Aorta (tissue), 5 donors: Measurements from ENCODE around the gene NUP153. TPM values are rescaled to one million over a fixed set of nuclear protein-coding genes. Genes with fewer than 3 reads are reported as not detected.
A peak's percentile ranks its signal among the peaks of the same experiment; 100 is the strongest.
"Not testable (repeated sequence)": the region's sequence is repeated elsewhere in the genome, so short reads cannot be mapped to it uniquely, and the experiment has no call there.

Experiments used
- ATAC-seq: fragments of 200-7000 bp; cut with Tn5 transposase; one replicate; pipeline ENCODE4 v1.9.1; 2022; ENCODE audit warnings: moderate library complexity; ENCODE audit not compliant: low FRiP score
- DNase-seq, 2 donors: peaks; one replicate each; pipeline ENCODE4 v3.0.0-alpha.2; 2020
- H3K27ac ChIP-seq, 2 donors: one replicate each; pipeline ENCODE4 v1.5.1; 2013; ENCODE audit warnings: low read length in 2 of 2, mild to moderate bottlenecking in 2 of 2, moderate library complexity in 2 of 2, control low read depth in 1 of 2, inconsistent platforms in 1 of 2, low read depth in 1 of 2
- H3K27me3 ChIP-seq, 2 donors: one replicate each; pipeline ENCODE4 v1.6.1; 2013; ENCODE audit warnings: control low read depth in 1 of 2, low read length in 1 of 2, mild to moderate bottlenecking in 1 of 2, moderate library complexity in 1 of 2; ENCODE audit not compliant: insufficient read depth in 2 of 2, control insufficient read depth in 1 of 2
- H3K36me3 ChIP-seq, 2 donors: one replicate each; pipeline ENCODE4 v1.6.1; 2013; ENCODE audit warnings: control low read depth in 1 of 2, low read length in 1 of 2, mild to moderate bottlenecking in 1 of 2; ENCODE audit not compliant: insufficient read depth in 2 of 2, control insufficient read depth in 1 of 2
- H3K4me1 ChIP-seq, 2 donors: one replicate each; pipeline ENCODE4 v1.6.1; 2013; ENCODE audit warnings: low read length in 2 of 2, control low read depth in 1 of 2, mild to moderate bottlenecking in 1 of 2, moderate library complexity in 1 of 2; ENCODE audit not compliant: insufficient read depth in 2 of 2, control insufficient read depth in 1 of 2
- H3K4me3 ChIP-seq, 2 donors: one replicate each; pipeline ENCODE4 v1.5.1; 2013; ENCODE audit warnings: low read length in 2 of 2, control low read depth in 1 of 2, mild to moderate bottlenecking in 1 of 2
- H3K9me3 ChIP-seq: one replicate; pipeline ENCODE4 v1.6.1; 2013; ENCODE audit warnings: mild to moderate bottlenecking, low read length; ENCODE audit not compliant: control insufficient read depth
- WGBS, 2 donors: extraction: QIAGEN DNeasy Blood & Tissue Kit; methylation state at CpG; one replicate each; pipeline ENCODE4 v1.1.7; 2013; 5-methylcytosine and 5-hydroxymethylcytosine counted together
- intact Hi-C, 2 donors: fragments of 100-400 bp; cut with DNase I; formaldehyde crosslinking; loops; one replicate each; pipeline versions ENCODE4 v1.14.2 to v1.15.0; 2022
- long read RNA-seq, 2 donors: library from polyadenylated mRNA; unstranded; transcript quantifications; one replicate each; pipeline ENCODE4 v2.0.0, GENCODE V29; 2020 to 2021
- polyA plus RNA-seq, 2 donors: library from polyadenylated mRNA; stranded (reverse); fragments of 200-250 nt; gene quantifications; one replicate each; pipeline ENCODE4 v1.2.3, GENCODE V29; 2013
- total RNA-seq, 2 donors: library from RNA; stranded (reverse); fragmentation: NEBNext Ultra II Directional; extraction: Animal tissue kit (Norgen Biotek cat#: 25700); gene quantifications; one replicate each; pipeline ENCODE4 v1.2.1, GENCODE V29; 2021
- donor health status: healthy with polysubstance abuse.
- donor health status: Bipolar disorder and iron deficiency.
- donor health status: DM: no; HTN: no; CAD: no.
- donor health status: DM: no; HTN: no; CAD: no.
- donor health status: DM: yes; HTN: yes; CAD: no.

NUP153 gene
- total RNA-seq (10 to 100 TPM; 34.4 to 42.0 TPM), polyA plus RNA-seq (1 to 10 TPM; 6.4 to 9.0 TPM)
- long read RNA-seq, donor 1, partial matches to known transcripts = 8 of 10 reads
- long read RNA-seq, donor 1, other reads (novel, unspliced or antisense) = 2 of 10 reads
- long read RNA-seq, donor 2, full-length matches to known transcripts = 2 of 11 reads
- long read RNA-seq, donor 2, partial matches to known transcripts = 7 of 11 reads
- long read RNA-seq, donor 2, other reads (novel, unspliced or antisense) = 2 of 11 reads

DNA sequence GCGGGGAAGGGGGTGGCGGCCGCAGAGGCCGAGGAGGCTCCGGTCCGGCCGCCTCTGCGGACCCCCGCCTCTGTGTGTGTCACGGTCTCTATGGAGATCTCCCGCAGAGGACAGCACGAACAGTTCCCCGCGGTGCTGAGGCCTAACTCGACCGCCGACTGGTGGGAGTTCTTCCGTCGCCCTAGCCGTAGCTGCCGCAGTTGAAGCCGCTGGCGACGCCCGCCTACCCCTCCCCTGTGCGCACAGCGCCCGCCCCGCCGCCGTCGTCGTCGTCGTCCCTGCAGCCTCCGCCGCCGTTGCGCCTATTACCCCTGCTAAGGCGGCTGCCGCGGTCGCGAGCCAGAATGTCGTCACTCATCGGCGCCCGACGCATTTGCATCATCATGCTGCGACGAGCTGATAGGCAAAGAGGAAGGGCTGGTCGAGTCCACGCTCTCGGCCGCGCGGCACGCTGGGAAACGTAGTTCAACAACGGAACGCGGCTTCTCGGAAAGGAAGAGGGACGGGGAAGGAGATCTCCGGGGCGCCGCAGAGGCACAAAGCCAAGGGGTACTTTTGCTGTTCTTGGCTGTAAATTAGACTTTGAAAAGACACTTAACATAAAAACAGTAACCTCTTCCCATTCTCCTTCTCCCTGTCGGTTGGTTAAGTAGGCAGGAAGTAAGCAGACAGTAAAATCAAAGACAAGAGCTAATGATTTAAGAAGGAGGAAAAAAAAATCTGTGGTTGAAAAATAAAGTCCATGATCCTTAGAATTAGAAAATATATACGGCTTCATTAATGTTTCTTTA is at the start of gene NUP153:
Gene NUP153 (minus strand): TSS at position 346 of the 791 bp plus-strand sequence. CDS start 538 bp downstream, outside the sequence.
- H3K4me3 ChIP-seq = peak within 1 kb of the TSS; percentile 77 to 78
- no peaks in the 10 kb centered on the region for H3K4me1 ChIP-seq
- WGBS, 2 donors = 0 to 1% methylated on average over 60 to 69 of the region's 69 CpGs
- intact Hi-C loops = loop anchor here in 1 of 2 donors (1.0 kb wide), 1 partner anchor 106 kb away; the partner anchor contains the start of gene FAM8A1
- no peaks in the 10 kb centered on the region for H3K36me3 ChIP-seq
- ATAC-seq (peak; percentile 94), DNase-seq (peak; percentile 99 to 100)
- H3K9me3 ChIP-seq = no peaks in the 10 kb centered on the region
- H3K27me3 ChIP-seq = no peaks in the 10 kb centered on the region
- H3K27ac ChIP-seq = peak within 1 kb of the TSS; percentile 84 to 87

- no peak overlapping the region for H3K27ac ChIP-seq
- H3K9me3 ChIP-seq = no peaks in the 10 kb centered on the region
- no peaks in the 10 kb centered on the region for H3K27me3 ChIP-seq
- WGBS, 2 donors = 75 to 78% methylated on average over 3 of the region's 3 CpGs
- peaks cover 0 to 1% of the 10 kb centered on the region in 2 donors for H3K36me3 ChIP-seq
- no peaks in the 10 kb centered on the region for H3K4me1 ChIP-seq
- ATAC-seq = no peak
- DNase-seq = no peak
- intact Hi-C loops = no loop called here
- H3K4me3 ChIP-seq = no peak overlapping the region
Measured at GRCh38 chr6:17754254-17754653, 47.5 kb upstream of the NUP153 start.

GRCh38 chr6:17745324-17745723 is 38.6 kb upstream of the NUP153 start:
- ATAC-seq, H3K4me1 ChIP-seq, H3K4me3 ChIP-seq, H3K36me3 ChIP-seq, H3K27ac ChIP-seq, H3K9me3 ChIP-seq, DNase-seq, intact Hi-C loops, H3K27me3 ChIP-seq: not testable (repeated sequence)
- WGBS, 2 donors = 96 to 97% methylated on average over 35 of the region's 35 CpGs

- intact Hi-C loops, H3K4me3 ChIP-seq, H3K27ac ChIP-seq, DNase-seq, H3K4me1 ChIP-seq, H3K36me3 ChIP-seq, H3K27me3 ChIP-seq, ATAC-seq, H3K9me3 ChIP-seq: not testable (repeated sequence)
- WGBS, 2 donors = 90% methylated on average over 12 to 13 of the region's 13 CpGs
Measured at GRCh38 chr6:17744757-17745308, 38.1 kb upstream of the NUP153 start.

DNA sequence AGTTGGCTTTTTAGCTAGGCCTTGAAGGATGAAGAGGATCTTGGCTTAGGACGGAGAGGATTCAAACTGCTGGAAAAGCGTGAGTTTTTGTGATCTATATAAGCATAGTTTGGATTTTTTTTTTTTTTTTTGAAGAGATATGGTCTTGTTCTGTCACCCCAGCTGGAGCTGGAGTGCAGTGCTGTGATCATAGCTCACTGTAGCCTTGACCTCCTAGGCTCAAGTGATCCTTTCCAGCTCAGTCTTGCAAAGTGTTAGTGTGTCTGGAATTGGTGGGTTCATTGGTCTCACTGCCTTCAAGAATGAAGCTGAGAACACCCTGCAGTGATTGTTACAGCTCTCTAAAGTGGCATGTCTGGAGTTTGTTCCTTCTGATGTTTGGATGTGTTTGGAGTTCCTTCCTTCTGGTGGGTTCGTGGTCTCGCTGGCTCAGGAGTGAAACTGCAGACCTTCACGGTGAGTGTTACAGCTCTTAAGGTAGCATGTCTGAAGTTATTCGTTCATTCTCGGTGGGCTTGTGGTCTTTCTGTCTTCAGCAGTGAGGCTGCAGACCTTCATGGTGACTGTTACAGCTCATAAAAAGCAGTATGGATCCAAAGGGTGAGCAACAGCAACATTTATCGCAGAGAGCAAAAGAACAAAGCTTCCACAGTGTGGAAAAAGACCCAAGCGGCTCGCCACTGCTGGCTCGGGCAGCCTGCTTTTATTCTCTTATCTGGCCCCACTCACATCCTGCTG is 37.5 kb upstream of the NUP153 start:
- no peaks in the 10 kb centered on the region for H3K27me3 ChIP-seq
- intact Hi-C loops = no loop called here
- no peaks in the 10 kb centered on the region for H3K36me3 ChIP-seq
- no peak for DNase-seq
- WGBS, 2 donors = 56 to 57% methylated on average over 11 of the region's 11 CpGs
- H3K4me1 ChIP-seq = no peaks in the 10 kb centered on the region
- no peaks in the 10 kb centered on the region for H3K9me3 ChIP-seq
- no peak overlapping the region for H3K4me3 ChIP-seq
- ATAC-seq = no peak
- H3K27ac ChIP-seq = no peak overlapping the region

DNA sequence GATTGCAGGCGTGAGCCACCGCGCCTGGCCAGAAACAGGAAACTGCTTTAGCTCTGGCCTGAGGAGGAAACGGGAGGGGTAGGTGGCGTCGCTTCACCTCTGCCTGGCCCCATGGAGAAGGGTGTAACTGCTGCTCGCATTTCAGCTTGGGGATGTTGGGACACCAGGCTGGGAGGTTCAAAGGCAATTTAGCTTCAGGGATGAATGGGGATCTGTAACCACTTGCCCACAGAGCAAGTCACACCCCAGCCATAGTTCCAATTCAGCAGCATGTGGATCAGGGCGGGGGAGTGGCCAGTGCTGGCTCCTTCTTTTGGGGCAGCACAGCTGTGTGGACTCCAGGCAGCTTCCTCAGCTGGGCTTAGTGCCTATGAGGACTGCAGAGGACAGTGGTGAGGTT is 34.8 kb upstream of the NUP153 start:
- ATAC-seq (no peak), DNase-seq (no peak)
- H3K36me3 ChIP-seq = no peaks in the 10 kb centered on the region
- H3K27ac ChIP-seq = no peak overlapping the region
- H3K27me3 ChIP-seq = no peaks in the 10 kb centered on the region
- peaks cover 3% of the 10 kb centered on the region for H3K9me3 ChIP-seq
- 81 to 84% methylated on average over 8 of the region's 8 CpGs for WGBS, 2 donors
- intact Hi-C loops = no loop called here
- H3K4me3 ChIP-seq = no peak overlapping the region
- H3K4me1 ChIP-seq = no peaks in the 10 kb centered on the region

GRCh38 chr6:17740559-17741220 is 34.0 kb upstream of the NUP153 start:
- Histone ChIP-seq H3K4me1 (no peaks in the 10 kb centered on the region), H3K27ac (no peak overlapping the region), H3K9me3 (peaks cover 3% of the 10 kb centered on the region), H3K36me3 (no peaks in the 10 kb centered on the region), H3K4me3 (no peak overlapping the region), H3K27me3 (no peaks in the 10 kb centered on the region)
- intact Hi-C loops = no loop called here
- WGBS, 2 donors = 34 to 42% methylated on average over 5 of the region's 5 CpGs
- DNase-seq (no peak), ATAC-seq (no peak)

DNA sequence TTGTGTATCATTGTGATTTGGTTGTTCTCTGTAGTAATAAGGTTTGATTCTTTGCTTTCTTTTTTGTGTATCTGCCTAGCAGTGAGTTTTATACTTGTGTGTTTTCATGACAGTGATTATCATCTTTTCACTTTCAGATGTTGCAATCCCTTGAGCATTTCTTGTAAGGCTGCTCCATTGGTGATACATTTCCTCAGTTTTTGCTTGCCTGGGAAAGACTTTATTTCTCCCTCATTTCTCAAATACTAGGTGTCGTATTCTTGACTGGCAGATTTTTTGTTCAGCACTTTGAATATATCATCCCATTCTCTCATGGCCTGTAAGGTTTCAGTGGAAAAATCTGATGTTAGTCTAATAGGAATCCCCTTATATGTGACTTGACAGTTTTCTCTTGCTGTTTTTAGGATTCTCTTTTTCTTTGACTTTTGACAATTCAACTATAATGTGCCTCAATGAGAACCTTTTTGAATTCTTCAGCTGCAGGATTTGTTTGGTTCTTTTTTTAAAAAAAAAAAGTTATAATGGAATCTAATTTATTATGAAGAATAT is 31.1 kb upstream of the NUP153 start:
- no peak overlapping the region for H3K27ac ChIP-seq
- intact Hi-C loops = no loop called here
- no peaks in the 10 kb centered on the region for H3K4me1 ChIP-seq
- H3K36me3 ChIP-seq = no peaks in the 10 kb centered on the region
- H3K4me3 ChIP-seq = no peak overlapping the region
- WGBS, 2 donors = 90 to 96% methylated on average over 1 of the region's 1 CpG
- DNase-seq (no peak), ATAC-seq (no peak)
- H3K9me3 ChIP-seq = peaks cover 3% of the 10 kb centered on the region
- no peaks in the 10 kb centered on the region for H3K27me3 ChIP-seq
